ENCODE data around the gene NR6A1. TPM values are rescaled to one million over a fixed set of nuclear protein-coding genes. Genes with fewer than 3 reads are reported as not detected.

Gene NR6A1
- polyA plus RNA-seq, 2 of the 4 experiments (the other 2 are of a cell fraction) = 1.7 to 3.3 TPM

DNA sequence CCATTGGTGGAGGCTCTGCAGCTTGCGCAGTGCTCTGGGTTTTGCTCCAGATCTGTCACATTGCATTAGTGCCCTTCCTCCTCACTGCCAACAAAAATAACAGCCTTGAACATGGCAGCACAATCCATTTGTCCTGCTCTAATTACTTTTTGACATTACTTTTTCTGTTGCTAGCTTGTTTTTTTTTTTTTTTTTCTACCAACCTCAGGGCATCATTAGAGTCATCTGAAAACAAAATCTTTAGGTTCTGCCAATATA, 146.4 kb downstream of the NR6A1 start:
- CTCF ChIA-PET = interaction anchor here (0.6 to 7.3 kb wide), 14 partner anchors 11 to 211 kb away, joined by 3 to 53 read pairs (median 3); no protein-coding TSS in a partner anchor
- H3K4me1 ChIP-seq = peaks cover 14% of the 10 kb centered on the region

More for the DNA sequence above, 146.4 kb downstream of the NR6A1 start:
- FAIRE-seq (no peak), DNase-seq (ENCODE audit: low read depth in 1 of 2, low spot score in 1 of 2) (no peak), ATAC-seq (no peak)
- TF ChIP-seq TP53 (CRISPR knock-in tag; IDR thresholded peaks at IDR 0.05) (no peak), REST (IDR thresholded peaks at IDR 0.05) (no peak), HOXA7 (CRISPR knock-in tag; IDR thresholded peaks at IDR 0.05) (no peak), HOXB13 (CRISPR knock-in tag; IDR thresholded peaks at IDR 0.05; ENCODE audit: low read depth) (no peak), SMC3 (IDR thresholded peaks at IDR 0.05) (no peak), CTCF (IDR thresholded peaks at IDR 0.05) (no peak), FOXS1 (CRISPR knock-in tag; IDR thresholded peaks at IDR 0.05) (no peak), HDAC2 (IDR thresholded peaks at IDR 0.05) (no peak), MAZ (IDR thresholded peaks at IDR 0.05; ENCODE audit: borderline replicate concordance, low read depth, low read length) (no peak), KDM1A (IDR thresholded peaks at IDR 0.05; ENCODE audit: low read depth) (no peak), HOXB5 (CRISPR knock-in tag; IDR thresholded peaks at IDR 0.05) (no peak), KDM5A (IDR thresholded peaks at IDR 0.05) (no peak), CEBPB (IDR thresholded peaks at IDR 0.05) (no peak), CHD4 (IDR thresholded peaks at IDR 0.05; ENCODE audit: borderline replicate concordance) (no peak), ATOH8 (CRISPR knock-in tag; IDR thresholded peaks at IDR 0.05; ENCODE audit: low read depth) (no peak), EP300 (IDR thresholded peaks at IDR 0.05) (no peak), RAD21 (conservative IDR thresholded peaks at IDR 0.05 in 1 of 2, IDR thresholded peaks at IDR 0.05 in 1 of 2) (no peak)
- TF ChIP-seq, protein P1, sequence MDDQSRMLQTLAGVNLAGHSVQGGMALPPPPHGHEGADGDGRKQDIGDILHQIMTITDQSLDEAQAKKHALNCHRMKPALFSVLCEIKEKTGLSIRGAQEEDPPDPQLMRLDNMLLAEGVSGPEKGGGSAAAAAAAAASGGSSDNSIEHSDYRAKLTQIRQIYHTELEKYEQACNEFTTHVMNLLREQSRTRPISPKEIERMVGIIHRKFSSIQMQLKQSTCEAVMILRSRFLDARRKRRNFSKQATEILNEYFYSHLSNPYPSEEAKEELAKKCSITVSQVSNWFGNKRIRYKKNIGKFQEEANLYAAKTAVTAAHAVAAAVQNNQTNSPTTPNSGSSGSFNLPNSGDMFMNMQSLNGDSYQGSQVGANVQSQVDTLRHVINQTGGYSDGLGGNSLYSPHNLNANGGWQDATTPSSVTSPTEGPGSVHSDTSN (IDR thresholded peaks at IDR 0.05) = no peak
- TF ChIP-seq, protein P2, sequence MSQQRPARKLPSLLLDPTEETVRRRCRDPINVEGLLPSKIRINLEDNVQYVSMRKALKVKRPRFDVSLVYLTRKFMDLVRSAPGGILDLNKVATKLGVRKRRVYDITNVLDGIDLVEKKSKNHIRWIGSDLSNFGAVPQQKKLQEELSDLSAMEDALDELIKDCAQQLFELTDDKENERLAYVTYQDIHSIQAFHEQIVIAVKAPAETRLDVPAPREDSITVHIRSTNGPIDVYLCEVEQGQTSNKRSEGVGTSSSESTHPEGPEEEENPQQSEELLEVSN (IDR thresholded peaks at IDR 0.05; ENCODE audit: borderline replicate concordance, low read depth) = no peak
- H3K4me2 ChIP-seq = no peak overlapping the region
- no peak overlapping the region for H3K27ac ChIP-seq
- 97% methylated on average over 1 of the region's 1 CpG for WGBS (ENCODE audit: missing lambda C conversion rate)
- POLR2A ChIA-PET = interaction anchor here (0.6 to 1.1 kb wide), 2 partner anchors 30 to 34 kb away, joined by 3 to 6 read pairs; no protein-coding TSS in a partner anchor
- no peaks in the 10 kb centered on the region for H3K9me3 ChIP-seq
- H3K4me3 ChIP-seq = no peak overlapping the region

Measured in A549 (cell line).